GM23338 (cell line): Measurements from ENCODE around the gene IPCEF1. TPM values are rescaled to one million over a fixed set of nuclear protein-coding genes. Genes with fewer than 3 reads are reported as not detected.

ENCODE experiments used
- CREB1 ChIP-seq: fragments of 250-450 bp; sonication (Bioruptor Pico); IDR thresholded peaks from 2 replicates; pipeline ENCODE4 v1.5.0; 2020; ENCODE audit warnings: low read depth, mild to moderate bottlenecking, moderate library complexity
- EZH2 ChIP-seq: fragments of 200-600 bp; sonication (generic); IDR thresholded peaks from one replicate; pipeline ENCODE4 v1.8.0; 2017; ENCODE audit warnings: antibody characterized with exemption, mild to moderate bottlenecking, low read depth; ENCODE audit not compliant: unreplicated experiment
- EZH2phosphoT487 ChIP-seq: fragments of 200-600 bp; sonication (generic); IDR thresholded peaks from one replicate; pipeline ENCODE4 v1.8.1; 2018; ENCODE audit warnings: antibody characterized with exemption; ENCODE audit not compliant: unreplicated experiment
- JUNB ChIP-seq: IDR thresholded peaks from one replicate; pipeline ENCODE4 v1.6.1; 2016; ENCODE audit warnings: antibody characterized with exemption; ENCODE audit not compliant: unreplicated experiment
- NANOG ChIP-seq: IDR thresholded peaks from 2 replicates; pipeline ENCODE4 v1.6.1; 2016; ENCODE audit warnings: antibody characterized with exemption, borderline replicate concordance
- POLR2AphosphoS5 ChIP-seq: IDR thresholded peaks from 2 replicates; pipeline ENCODE4 v1.6.1; 2016; ENCODE audit warnings: antibody characterized with exemption, low read depth
- STAT1 ChIP-seq: IDR thresholded peaks from one replicate; pipeline ENCODE4 v1.6.1; 2016; ENCODE audit warnings: antibody characterized with exemption; ENCODE audit not compliant: unreplicated experiment
- ZNF114 ChIP-seq: fragments of 250-450 bp; sonication (Bioruptor Pico); IDR thresholded peaks from 2 replicates; pipeline ENCODE4 v1.5.0; 2020; ENCODE audit warnings: mild to moderate bottlenecking, moderate library complexity
- ZNF462 ChIP-seq: fragments of 250-450 bp; sonication (Bioruptor Pico); IDR thresholded peaks from 2 replicates; pipeline ENCODE4 v1.5.0; 2020; ENCODE audit warnings: mild to moderate bottlenecking, moderate library complexity
- polyA plus RNA-seq: library from polyadenylated mRNA; unstranded; fragments of >200 nt; fragmentation: Nextera tagmentation; extraction: Ambion mirVana; gene quantifications from 2 replicates; pipeline ENCODE4 v1.2.1, GENCODE V29; 2016
- total RNA-seq: library from RNA; depleted of rRNA; stranded (reverse); fragments of >200 nt; shearing (Covaris generic); gene quantifications from 2 replicates; pipeline ENCODE4 v1.2.3, GENCODE V29; 2014
- TF ChIP-seq, protein P1 (sequence below): IDR thresholded peaks from 2 replicates; pipeline ENCODE4 v1.6.1; 2016; ENCODE audit warnings: antibody characterized with exemption
- TF ChIP-seq, protein P2 (sequence below): IDR thresholded peaks from one replicate; pipeline ENCODE4 v1.6.1; 2018; ENCODE audit warnings: antibody characterized with exemption; ENCODE audit not compliant: unreplicated experiment

Gene IPCEF1
- total and polyA plus RNA-seq, 2 experiments from 2014 or later, result 0.15 to 1.8 TPM

DNA sequence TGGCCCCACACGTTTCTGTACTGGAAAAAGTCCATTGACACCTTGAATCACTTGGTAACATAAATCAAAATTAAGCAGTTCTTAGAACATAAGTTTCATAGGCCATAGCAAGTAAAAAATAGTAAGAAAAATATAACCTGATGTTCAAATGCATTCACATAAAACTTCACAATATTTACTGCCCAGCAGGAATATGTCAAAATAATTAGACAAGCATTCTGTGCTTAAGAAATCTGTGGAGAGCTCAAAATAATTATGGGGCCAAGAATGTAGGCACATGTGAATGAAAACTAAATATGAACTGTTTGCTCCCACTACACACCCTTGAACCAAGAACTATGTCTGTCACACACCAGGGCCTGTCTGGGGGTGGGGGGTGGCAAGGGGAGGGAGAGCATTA is 70.8 kb downstream of the IPCEF1 start (continued):
- no peak for TF ChIP-seq ZNF462 (CRISPR knock-in tag)
- TF ChIP-seq, protein P1, sequence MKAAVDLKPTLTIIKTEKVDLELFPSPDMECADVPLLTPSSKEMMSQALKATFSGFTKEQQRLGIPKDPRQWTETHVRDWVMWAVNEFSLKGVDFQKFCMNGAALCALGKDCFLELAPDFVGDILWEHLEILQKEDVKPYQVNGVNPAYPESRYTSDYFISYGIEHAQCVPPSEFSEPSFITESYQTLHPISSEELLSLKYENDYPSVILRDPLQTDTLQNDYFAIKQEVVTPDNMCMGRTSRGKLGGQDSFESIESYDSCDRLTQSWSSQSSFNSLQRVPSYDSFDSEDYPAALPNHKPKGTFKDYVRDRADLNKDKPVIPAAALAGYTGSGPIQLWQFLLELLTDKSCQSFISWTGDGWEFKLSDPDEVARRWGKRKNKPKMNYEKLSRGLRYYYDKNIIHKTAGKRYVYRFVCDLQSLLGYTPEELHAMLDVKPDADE, result no peak
- no peak for TF ChIP-seq POLR2AphosphoS5
- TF ChIP-seq STAT1, result no peak
- TF ChIP-seq EZH2phosphoT487, result no peak
- no peak for TF ChIP-seq NANOG
- TF ChIP-seq ZNF114, result no peak
- no peak for TF ChIP-seq JUNB
- TF ChIP-seq, protein P2, sequence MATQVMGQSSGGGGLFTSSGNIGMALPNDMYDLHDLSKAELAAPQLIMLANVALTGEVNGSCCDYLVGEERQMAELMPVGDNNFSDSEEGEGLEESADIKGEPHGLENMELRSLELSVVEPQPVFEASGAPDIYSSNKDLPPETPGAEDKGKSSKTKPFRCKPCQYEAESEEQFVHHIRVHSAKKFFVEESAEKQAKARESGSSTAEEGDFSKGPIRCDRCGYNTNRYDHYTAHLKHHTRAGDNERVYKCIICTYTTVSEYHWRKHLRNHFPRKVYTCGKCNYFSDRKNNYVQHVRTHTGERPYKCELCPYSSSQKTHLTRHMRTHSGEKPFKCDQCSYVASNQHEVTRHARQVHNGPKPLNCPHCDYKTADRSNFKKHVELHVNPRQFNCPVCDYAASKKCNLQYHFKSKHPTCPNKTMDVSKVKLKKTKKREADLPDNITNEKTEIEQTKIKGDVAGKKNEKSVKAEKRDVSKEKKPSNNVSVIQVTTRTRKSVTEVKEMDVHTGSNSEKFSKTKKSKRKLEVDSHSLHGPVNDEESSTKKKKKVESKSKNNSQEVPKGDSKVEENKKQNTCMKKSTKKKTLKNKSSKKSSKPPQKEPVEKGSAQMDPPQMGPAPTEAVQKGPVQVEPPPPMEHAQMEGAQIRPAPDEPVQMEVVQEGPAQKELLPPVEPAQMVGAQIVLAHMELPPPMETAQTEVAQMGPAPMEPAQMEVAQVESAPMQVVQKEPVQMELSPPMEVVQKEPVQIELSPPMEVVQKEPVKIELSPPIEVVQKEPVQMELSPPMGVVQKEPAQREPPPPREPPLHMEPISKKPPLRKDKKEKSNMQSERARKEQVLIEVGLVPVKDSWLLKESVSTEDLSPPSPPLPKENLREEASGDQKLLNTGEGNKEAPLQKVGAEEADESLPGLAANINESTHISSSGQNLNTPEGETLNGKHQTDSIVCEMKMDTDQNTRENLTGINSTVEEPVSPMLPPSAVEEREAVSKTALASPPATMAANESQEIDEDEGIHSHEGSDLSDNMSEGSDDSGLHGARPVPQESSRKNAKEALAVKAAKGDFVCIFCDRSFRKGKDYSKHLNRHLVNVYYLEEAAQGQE, result no peak
- no peak for TF ChIP-seq CREB1 (CRISPR knock-in tag)
- TF ChIP-seq EZH2, result no peak
